ENCODE results near the gene ANKRD13A.

GRCh38 chr12:110037315-110037714 is 38.1 kb downstream of the ANKRD13A start:
- TF ChIP-seq CTCF (IDR thresholded peaks at IDR 0.05) (no peak), EP300 (IDR thresholded peaks at IDR 0.05) (no peak), POLR2A (IDR thresholded peaks at IDR 0.05) (no peak)

Measured in tibial nerve (tissue), 4 donors.